ENCODE measurements around the gene ORMDL3. TPM values are rescaled to one million over a fixed set of nuclear protein-coding genes. Genes with fewer than 3 reads are reported as not detected.
"Not testable (repeated sequence)": the region's sequence is repeated elsewhere in the genome, so short reads cannot be mapped to it uniquely, and the experiment has no call there.

ORMDL3 gene
- total RNA-seq, 1 experiment from 2014 or later, result 58.6 TPM

- H3K4me2 ChIP-seq (ENCODE audit: insufficient read depth, insufficient read length, low read length), result no peak overlapping the region
- Mint-ChIP-seq H3K9me3 (no peaks in the 10 kb centered on the region), H3K4me3 (no peak overlapping the region), H3K36me3 (ENCODE audit: insufficient read depth in 1 of 3, low read depth in 3 of 3) (peaks cover 0 to 4% (median 2%) of the 10 kb centered on the region in 3 experiments; a peak in 3 of 7 replicates), H3K4me1 (no peaks in the 10 kb centered on the region), H3K27me3 (ENCODE audit: low read depth) (no peaks in the 10 kb centered on the region), H3K27ac (no peak overlapping the region)
- no peaks in the 10 kb centered on the region for H3K79me1 ChIP-seq (ENCODE audit: insufficient read depth, low read depth, low read length, poor library complexity, severe bottlenecking)
- H3K4me1 ChIP-seq (ENCODE audit: insufficient read depth, low read length), result no peaks in the 10 kb centered on the region
- H3K9me3 ChIP-seq (ENCODE audit: control insufficient read depth, low read depth, low read length), result no peaks in the 10 kb centered on the region
- no peak overlapping the region for H2AK5ac ChIP-seq (ENCODE audit: insufficient read length, low read length)
- no peak overlapping the region for H2BK120ac ChIP-seq (ENCODE audit: low read depth, low read length, poor library complexity, severe bottlenecking)
- H2AFZ ChIP-seq (ENCODE audit: low read length), result no peak overlapping the region
- DNase-seq, result no peak
- H3K4ac ChIP-seq (ENCODE audit: low read depth, low read length), result no peak overlapping the region
- no peak overlapping the region for H2BK20ac ChIP-seq (ENCODE audit: low read depth, low read length, poor library complexity, severe bottlenecking)
- no peak overlapping the region for H4K8ac ChIP-seq (replicated peaks; ENCODE audit: insufficient read length, low read depth, low read length)
- WGBS (ENCODE audit: extremely low coverage, insufficient read length, low lambda C conversion rate), result no CpG with 5 or more reads among the region's 4 CpGs
- no peak overlapping the region for H2BK12ac ChIP-seq (ENCODE audit: insufficient read length, low read depth, low read length)
- H3K14ac ChIP-seq (ENCODE audit: insufficient read depth, low read length), result no peak overlapping the region
- no peak overlapping the region for H3K23ac ChIP-seq (ENCODE audit: insufficient read length, low read depth, low read length)
- no peak overlapping the region for H4K91ac ChIP-seq (ENCODE audit: insufficient read length, low read depth, low read length)
- TF ChIP-seq, protein P1, sequence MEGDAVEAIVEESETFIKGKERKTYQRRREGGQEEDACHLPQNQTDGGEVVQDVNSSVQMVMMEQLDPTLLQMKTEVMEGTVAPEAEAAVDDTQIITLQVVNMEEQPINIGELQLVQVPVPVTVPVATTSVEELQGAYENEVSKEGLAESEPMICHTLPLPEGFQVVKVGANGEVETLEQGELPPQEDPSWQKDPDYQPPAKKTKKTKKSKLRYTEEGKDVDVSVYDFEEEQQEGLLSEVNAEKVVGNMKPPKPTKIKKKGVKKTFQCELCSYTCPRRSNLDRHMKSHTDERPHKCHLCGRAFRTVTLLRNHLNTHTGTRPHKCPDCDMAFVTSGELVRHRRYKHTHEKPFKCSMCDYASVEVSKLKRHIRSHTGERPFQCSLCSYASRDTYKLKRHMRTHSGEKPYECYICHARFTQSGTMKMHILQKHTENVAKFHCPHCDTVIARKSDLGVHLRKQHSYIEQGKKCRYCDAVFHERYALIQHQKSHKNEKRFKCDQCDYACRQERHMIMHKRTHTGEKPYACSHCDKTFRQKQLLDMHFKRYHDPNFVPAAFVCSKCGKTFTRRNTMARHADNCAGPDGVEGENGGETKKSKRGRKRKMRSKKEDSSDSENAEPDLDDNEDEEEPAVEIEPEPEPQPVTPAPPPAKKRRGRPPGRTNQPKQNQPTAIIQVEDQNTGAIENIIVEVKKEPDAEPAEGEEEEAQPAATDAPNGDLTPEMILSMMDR (conservative IDR thresholded peaks at IDR 0.05), result no peak
- no peak overlapping the region for H3T11ph ChIP-seq (ENCODE audit: low read length)
- no peaks in the 10 kb centered on the region for H3K23me2 ChIP-seq (ENCODE audit: insufficient read length, low read depth, low read length, poor library complexity, severe bottlenecking)
- H3K27me3 ChIP-seq (ENCODE audit: insufficient read depth, low read length), result no peaks in the 10 kb centered on the region
- H3K56ac ChIP-seq (ENCODE audit: insufficient read length, low read depth, low read length), result no peak overlapping the region
- H4K5ac ChIP-seq (ENCODE audit: insufficient read length, low read depth, low read length), result no peak overlapping the region
- no peak overlapping the region for H2BK5ac ChIP-seq (ENCODE audit: insufficient read length, low read length)
- H3K9ac ChIP-seq (ENCODE audit: extremely low read depth, insufficient read length, low read length), result no peak overlapping the region
- no peaks in the 10 kb centered on the region for H4K20me1 ChIP-seq (ENCODE audit: control insufficient read depth, insufficient read depth, insufficient read length)
- H3K79me2 ChIP-seq (ENCODE audit: insufficient read depth, low read length), result no peaks in the 10 kb centered on the region
- H3K18ac ChIP-seq (ENCODE audit: insufficient read length, low read depth, low read length), result no peak overlapping the region
- no peak overlapping the region for H2BK15ac ChIP-seq (ENCODE audit: low read depth, low read length)
- H3K27ac ChIP-seq (ENCODE audit: insufficient read length, low read depth, low read length), result no peak overlapping the region
These were observed 24.1 kb downstream of the ORMDL3 start for GRCh38 chr17:39903158-39903884.

DNA sequence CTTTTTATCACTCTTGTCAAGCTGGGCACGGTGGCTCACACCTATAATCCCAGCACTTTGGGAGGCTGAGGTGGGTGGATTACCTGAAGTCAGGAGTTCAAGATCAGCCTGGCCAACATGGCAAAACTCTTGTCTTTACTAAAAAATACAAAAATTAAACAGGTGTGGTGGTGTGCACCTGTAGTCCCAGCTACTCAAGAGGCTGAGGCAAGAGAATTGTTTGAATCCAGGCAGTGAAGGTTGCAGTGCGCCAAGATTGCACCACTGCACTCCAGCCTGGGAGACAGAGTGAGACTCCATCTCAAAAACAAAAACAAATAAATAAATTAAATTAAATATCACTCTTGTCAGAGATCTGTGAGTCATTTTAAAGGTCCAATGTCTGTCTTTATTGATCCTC, 25.4 kb downstream of the ORMDL3 start:
- not testable (repeated sequence) for H4K91ac ChIP-seq (ENCODE audit: insufficient read length, low read depth, low read length); H3K9me3 Mint-ChIP-seq; H2BK12ac ChIP-seq (ENCODE audit: insufficient read length, low read depth, low read length); H3K27ac ChIP-seq (ENCODE audit: insufficient read length, low read depth, low read length); H3T11ph ChIP-seq (ENCODE audit: low read length); H3K27me3 Mint-ChIP-seq (ENCODE audit: low read depth); H4K20me1 ChIP-seq (ENCODE audit: control insufficient read depth, insufficient read depth, insufficient read length); H4K8ac ChIP-seq (replicated peaks; ENCODE audit: insufficient read length, low read depth, low read length); H3K56ac ChIP-seq (ENCODE audit: insufficient read length, low read depth, low read length); H2AFZ ChIP-seq (ENCODE audit: low read length); H4K5ac ChIP-seq (ENCODE audit: insufficient read length, low read depth, low read length); H2BK120ac ChIP-seq (ENCODE audit: low read depth, low read length, poor library complexity, severe bottlenecking); H3K79me2 ChIP-seq (ENCODE audit: insufficient read depth, low read length); H3K4me3 Mint-ChIP-seq; H3K4me1 Mint-ChIP-seq; H3K9ac ChIP-seq (ENCODE audit: extremely low read depth, insufficient read length, low read length); DNase-seq; H3K27me3 ChIP-seq (ENCODE audit: insufficient read depth, low read length); H3K36me3 Mint-ChIP-seq (ENCODE audit: insufficient read depth in 1 of 3, low read depth in 3 of 3); H3K23me2 ChIP-seq (ENCODE audit: insufficient read length, low read depth, low read length, poor library complexity, severe bottlenecking); H3K79me1 ChIP-seq (ENCODE audit: insufficient read depth, low read depth, low read length, poor library complexity, severe bottlenecking); H3K27ac Mint-ChIP-seq; H2BK5ac ChIP-seq (ENCODE audit: insufficient read length, low read length); H3K18ac ChIP-seq (ENCODE audit: insufficient read length, low read depth, low read length); H3K14ac ChIP-seq (ENCODE audit: insufficient read depth, low read length); H2AK5ac ChIP-seq (ENCODE audit: insufficient read length, low read length); H3K9me3 ChIP-seq (ENCODE audit: control insufficient read depth, low read depth, low read length); H3K4me2 ChIP-seq (ENCODE audit: insufficient read depth, insufficient read length, low read length); H2BK15ac ChIP-seq (ENCODE audit: low read depth, low read length); H3K23ac ChIP-seq (ENCODE audit: insufficient read length, low read depth, low read length); H3K4me1 ChIP-seq (ENCODE audit: insufficient read depth, low read length); H3K4ac ChIP-seq (ENCODE audit: low read depth, low read length); H2BK20ac ChIP-seq (ENCODE audit: low read depth, low read length, poor library complexity, severe bottlenecking)
- WGBS (ENCODE audit: extremely low coverage, insufficient read length, low lambda C conversion rate), result no CpG with 5 or more reads among the region's 2 CpGs

Measured in H9 (cell line).